NCI-H510A (cell line): ENCODE data around the gene ORAI3.

Source experiments
- DNase-seq: peaks from one replicate; lab custom pipeline; 2025; lab: John Stamatoyannopoulos, UW

ORAI3 gene

GRCh38 chr16:30971298-30971697 lies 22.4 kb downstream of the ORAI3 start:
- no peak for DNase-seq

GRCh38 chr16:30972872-30973271 lies 24.0 kb downstream of the ORAI3 start:
- no peak for DNase-seq

DNA sequence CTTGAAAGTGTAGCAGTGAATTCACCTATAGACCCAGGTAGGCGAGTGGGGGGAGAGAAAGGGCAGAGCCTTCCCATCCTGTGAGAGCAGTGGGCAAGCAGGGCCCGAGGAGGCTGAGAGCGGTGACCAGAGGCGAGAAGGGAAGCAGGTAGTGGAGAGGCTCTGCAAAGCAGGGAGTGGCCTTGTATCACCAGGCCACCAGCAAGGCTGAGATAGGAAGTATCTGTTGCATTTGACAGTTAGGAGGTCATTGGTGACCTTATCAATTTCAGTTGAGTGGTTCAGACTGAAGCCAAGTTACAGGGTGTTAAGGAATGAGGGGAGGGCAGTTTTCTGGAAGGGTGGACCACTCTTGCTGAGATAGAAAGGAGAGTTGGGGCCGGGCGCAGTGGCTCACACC lies 25.5 kb downstream of the ORAI3 start:
- no peak for DNase-seq

DNA sequence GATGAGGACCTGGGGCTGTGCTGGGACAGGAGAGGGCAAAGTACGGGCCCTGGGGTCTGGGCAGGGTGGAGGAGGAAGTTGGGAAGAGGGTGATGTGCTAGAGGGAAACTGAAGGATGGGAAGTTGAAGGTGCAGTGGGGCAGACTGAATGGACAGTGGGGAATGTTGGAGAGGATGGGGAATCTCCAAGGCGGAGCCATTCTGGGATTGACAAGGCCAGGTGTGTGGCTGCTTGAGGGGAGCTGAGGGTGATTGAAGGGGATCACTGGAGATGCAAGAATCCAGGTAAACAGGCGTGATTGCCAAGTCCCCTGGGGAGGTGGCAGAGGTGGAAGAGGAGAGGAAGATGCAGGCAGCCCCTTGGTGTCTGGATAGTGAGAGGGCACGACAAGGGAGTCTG lies 27.6 kb downstream of the ORAI3 start:
- no peak for DNase-seq

DNA sequence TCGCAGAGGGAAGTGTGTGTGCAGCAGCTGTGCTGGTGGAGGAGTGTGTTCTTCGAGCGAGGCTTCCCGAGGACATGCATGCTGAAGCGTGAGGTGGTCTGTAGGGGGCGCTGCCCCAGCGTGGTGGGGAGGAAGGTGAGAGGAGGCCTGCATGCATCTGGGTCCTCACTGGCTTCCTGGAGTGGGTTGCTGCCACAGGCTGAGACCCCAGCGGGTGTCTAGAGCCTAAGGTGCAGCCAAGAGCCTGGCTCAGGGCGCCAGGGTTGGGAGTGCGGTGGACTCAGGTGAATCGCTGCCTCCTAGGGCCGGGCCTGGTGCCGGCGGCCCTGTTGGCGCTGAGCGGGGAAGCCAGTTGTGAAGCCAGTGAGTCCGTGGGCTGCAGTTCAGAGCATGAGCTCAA lies 28.6 kb downstream of the ORAI3 start:
- DNase-seq = no peak

- DNase-seq = no peak
Measured at GRCh38 chr16:30979170-30980022, 30.5 kb downstream of the ORAI3 start.

GRCh38 chr16:30980023-30980371 lies 31.1 kb downstream of the ORAI3 start:
- DNase-seq = no peak

DNA sequence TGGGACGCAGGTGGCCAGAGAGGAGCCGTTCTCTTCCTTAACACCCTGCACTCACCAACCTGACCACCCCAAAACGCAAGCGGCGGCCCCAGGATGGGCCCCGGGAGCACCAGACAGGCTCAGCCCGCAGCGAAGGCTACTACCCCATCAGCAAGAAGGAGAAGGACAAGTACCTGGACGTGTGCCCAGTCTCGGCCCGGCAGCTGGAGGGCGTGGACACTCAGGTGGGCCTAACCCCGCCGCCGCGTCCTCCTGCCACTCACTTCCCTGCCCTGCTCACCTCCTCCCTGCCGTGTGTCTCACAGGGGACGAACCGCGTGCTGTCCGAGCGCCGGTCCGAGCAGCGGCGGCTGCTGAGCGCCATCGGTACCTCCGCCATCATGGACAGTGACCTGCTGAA lies 31.6 kb downstream of the ORAI3 start:
- DNase-seq = no peak

- no peak for DNase-seq
Measured at GRCh38 chr16:30980959-30981358, 32.1 kb downstream of the ORAI3 start.

DNA sequence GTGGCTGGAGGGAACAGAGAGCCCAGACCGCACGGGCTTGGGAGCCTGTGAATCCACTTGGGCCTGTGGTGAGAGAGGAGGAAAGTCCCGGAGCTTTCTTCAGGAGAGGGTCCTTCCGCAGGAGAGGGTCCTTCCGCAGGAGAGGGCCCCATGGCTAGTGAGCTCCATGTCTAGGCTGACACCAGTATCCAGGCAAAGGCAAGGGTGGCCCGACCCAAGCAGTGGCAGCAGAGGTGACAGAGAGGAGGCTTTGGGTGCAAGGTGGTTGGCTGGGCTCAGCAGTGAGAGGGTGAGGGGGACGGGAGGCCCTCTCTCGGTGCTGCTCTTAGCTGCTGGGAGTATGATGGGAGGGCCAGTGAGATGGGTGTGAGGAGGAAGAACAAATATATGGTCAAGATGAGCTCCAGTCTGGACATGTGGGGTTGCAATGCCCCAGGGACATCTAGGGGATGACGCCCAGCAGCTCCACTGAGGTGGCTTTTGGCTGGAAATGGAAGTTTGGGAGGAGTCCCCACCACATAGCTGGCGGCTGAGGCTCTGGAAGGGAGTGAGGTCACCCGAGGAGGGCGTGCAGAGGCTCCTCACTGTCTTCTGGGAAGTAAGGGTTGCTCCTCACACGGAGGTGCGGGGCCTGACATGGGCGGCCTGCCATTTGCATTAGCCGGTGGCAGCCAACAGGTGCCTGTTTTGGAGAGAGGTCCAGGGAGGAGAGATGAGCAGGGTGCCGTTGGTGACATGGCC lies 33.9 kb downstream of the ORAI3 start:
- no peak for DNase-seq

GRCh38 chr16:30983289-30983889 lies 34.5 kb downstream of the ORAI3 start:
- DNase-seq = no peak

DNA sequence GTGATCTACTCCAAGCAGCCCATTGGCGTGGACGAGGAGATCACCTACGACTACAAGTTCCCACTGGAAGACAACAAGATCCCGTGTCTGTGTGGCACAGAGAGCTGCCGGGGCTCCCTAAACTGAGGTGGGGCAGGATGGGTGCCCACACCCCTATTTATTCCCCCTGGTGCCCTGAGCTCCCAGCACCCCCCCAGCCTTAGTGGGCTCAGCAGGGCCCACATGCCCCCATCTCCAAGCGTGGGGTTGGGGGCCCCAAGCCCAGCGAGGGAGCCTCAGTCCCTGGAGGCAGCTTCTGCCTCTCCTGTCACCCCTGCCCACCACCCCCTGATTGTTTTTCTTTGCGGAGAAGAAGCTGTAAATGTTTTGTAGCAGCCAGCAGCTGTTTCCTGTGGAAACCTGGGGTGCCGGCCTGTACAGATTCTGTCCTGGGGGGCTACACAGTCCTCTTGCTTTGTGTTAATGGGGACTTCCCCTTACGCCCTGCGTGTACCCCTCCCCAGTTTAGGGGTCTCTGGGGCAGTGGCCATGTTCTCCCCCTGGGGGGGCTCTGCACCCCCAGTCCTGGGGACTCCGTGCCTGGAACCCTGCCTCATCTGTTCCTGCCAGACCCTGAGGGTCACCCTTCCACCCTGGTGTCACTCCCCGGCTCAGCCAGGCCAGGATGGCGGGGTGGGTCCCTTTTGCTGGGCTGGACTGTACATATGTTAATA lies 35.2 kb downstream of the ORAI3 start:
- DNase-seq = no peak

DNA sequence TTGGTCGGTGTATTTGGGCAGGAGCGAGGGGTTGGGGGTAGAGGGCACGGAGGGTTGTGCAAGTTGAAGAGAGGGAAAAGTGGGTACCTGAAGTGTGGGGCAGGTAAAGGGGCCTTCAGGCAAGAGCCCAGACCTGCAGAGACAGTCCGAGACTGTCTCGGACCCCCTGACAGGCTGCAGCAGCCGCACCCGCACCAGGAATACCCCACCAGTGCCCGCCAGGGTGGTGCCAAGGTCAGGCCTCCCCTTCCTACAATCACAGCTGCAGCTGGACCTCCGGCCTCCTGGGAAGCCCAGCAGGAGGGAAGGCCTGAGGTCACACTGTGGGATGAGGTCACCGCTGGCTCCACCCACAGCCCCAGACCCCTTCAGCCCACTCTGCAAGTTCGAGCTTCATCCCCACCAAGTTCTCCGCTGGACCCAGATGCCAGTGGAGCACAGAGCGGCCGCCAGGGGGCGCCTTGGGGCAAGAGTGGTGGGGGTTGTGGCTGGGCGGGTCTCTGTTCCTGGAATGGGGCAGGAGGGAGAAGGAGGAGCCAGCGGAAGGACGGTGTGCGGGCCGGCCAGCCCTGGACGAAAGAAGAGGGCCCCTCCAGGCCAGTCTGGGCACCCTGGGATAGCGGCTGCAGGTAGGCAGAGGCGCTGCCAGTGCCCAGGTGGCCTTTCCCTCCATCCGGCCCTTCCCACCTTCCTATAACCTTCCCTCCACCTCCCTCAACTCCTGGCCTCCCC lies 36.0 kb downstream of the ORAI3 start, which contains the start of gene HSD3B7:
Gene HSD3B7, plus strand, starts transcription at position 539 of the 732 bp plus-strand sequence. CDS start 452 bp downstream, outside the sequence.
- peak; percentile 61 for DNase-seq

DNA sequence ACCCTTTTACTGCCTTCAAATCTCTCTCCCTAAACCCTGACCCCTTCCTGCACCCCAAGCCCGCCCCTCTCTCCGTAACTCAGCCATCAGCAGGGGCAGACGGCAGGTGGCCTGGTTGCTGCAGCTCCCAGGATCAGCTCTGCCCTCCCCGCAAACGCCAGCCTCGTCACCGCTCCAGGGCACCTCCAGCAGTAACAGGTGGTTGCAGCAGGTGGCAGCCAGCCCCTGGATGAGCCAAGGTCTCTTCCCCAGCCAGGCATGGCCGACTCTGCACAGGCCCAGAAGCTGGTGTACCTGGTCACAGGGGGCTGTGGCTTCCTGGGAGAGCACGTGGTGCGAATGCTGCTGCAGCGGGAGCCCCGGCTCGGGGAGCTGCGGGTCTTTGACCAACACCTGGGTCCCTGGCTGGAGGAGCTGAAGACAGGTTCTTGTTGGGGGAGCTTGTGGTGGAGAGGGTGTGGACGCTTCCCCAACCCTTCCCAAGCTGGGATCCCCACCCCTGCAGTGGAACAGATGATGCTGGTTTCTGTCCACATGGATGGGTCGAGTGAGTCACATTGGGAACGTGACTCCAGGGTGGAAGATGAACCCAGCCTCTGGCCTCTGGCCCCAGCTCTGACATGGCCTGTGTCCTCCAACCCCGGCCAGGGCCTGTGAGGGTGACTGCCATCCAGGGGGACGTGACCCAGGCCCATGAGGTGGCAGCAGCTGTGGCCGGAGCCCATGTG lies 36.7 kb downstream of the ORAI3 start:
- DNase-seq = peak; percentile 83

- no peak for DNase-seq
Measured at GRCh38 chr16:30986129-30986991, 37.5 kb downstream of the ORAI3 start.

- no peak for DNase-seq
Measured at GRCh38 chr16:30987581-30988190, 38.8 kb downstream of the ORAI3 start.

DNA sequence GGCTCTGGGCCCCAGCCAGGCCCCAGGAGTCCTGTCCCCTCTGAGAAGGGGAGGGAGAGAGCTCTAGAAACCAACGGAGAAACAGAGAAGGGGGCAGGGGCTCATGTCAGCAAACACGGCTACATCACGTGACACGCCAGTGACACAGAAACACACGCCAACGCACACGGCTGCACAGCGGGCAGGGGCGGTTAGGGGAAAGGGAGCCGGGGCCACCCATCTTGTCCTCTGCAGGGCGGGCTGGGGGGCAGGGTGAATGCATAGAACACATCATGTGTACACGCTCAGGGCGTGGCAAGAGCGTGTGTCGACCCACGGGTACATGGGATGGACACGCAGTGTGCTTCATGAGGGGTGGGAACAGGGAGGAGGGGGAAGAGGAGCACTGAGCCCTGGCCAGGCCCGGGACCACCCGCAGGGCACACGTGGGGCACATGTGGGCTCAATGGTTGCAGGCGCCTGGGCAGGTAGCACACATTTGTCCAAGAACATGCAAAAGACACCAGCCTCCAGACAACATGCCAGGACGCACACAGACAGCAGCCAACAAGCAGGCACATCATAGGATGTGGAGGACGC lies 40.7 kb downstream of the ORAI3 start:
- no peak for DNase-seq

- DNase-seq = no peak
Measured at GRCh38 chr16:30990105-30990504, 41.2 kb downstream of the ORAI3 start.

DNA sequence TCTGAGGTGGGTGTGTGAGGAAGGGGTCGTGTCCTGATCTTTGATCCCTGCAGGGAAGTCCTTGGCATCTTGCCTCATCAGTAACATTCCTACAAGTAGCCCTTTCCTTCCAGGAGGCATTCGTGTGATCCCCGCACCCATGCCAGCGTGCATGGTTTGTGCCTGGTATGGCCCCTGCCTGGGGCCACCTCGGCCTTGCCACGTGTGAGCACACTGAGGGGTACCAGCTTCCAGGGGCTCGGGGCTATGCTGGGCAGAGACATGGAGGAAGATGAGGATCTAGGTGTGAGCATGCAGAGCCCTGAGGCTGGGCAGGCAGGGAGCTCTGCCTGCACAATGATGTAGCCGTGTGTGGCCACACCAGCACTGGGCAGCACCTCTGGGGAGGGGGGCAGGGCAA lies 42.2 kb downstream of the ORAI3 start:
- DNase-seq = no peak
